Neural cell (in vitro differentiated cells): Measurements from ENCODE around the gene LRMDA. TPM values are rescaled to one million over a fixed set of nuclear protein-coding genes. Genes with fewer than 3 reads are reported as not detected.

Source experiments
- H2AFZ ChIP-seq: fragments of 200-600, 300-800 bp; sonication (generic), shearing (Covaris generic); 2 replicates; pipeline ENCODE4 v1.6.0; 2014; ENCODE audit warnings: low read depth, mild to moderate bottlenecking, antibody characterized with exemption, low read length, moderate library complexity
- H3F3A ChIP-seq: fragments of 200-600 bp; shearing (Covaris generic); 2 replicates; pipeline ENCODE4 v1.6.1; 2016; ENCODE audit warnings: mild to moderate bottlenecking, moderate library complexity, mixed read lengths, antibody characterized with exemption, low read length; ENCODE audit not compliant: insufficient read depth, poor library complexity, severe bottlenecking
- H3K27ac ChIP-seq: fragments of 200-600, 300-800 bp; sonication (generic), shearing (Covaris generic); 2 replicates; pipeline ENCODE4 v1.5.1; 2014; ENCODE audit warnings: mild to moderate bottlenecking, low read length, moderate library complexity
- H3K27me3 ChIP-seq: fragments of 300-800, 200-600 bp; sonication (generic), shearing (Covaris generic); 2 replicates; pipeline ENCODE4 v1.6.0; 2014; ENCODE audit warnings: mild to moderate bottlenecking, low read depth, low read length, moderate library complexity; ENCODE audit not compliant: insufficient read depth
- H3K36me3 ChIP-seq: fragments of 300-800, 200-600 bp; sonication (generic), shearing (Covaris generic); 2 replicates; pipeline ENCODE4 v1.5.1; 2014; ENCODE audit warnings: mild to moderate bottlenecking, antibody characterized with exemption, low read length, moderate library complexity; ENCODE audit not compliant: insufficient read depth
- H3K4me2 ChIP-seq: fragments of 300-800, 200-600 bp; sonication (generic), shearing (Covaris generic); 2 replicates; pipeline ENCODE4 v1.6.0; 2014; ENCODE audit warnings: mild to moderate bottlenecking, low read length
- H3K4me3 ChIP-seq: fragments of 300-800, 200-600 bp; sonication (generic), shearing (Covaris generic); 2 replicates; pipeline ENCODE4 v1.5.1; 2014; ENCODE audit warnings: mild to moderate bottlenecking, low read length, moderate library complexity
- H3K79me2 ChIP-seq: fragments of 200-600 bp; shearing (Covaris generic); replicated peaks from 2 replicates; pipeline ENCODE4 v1.6.0; 2014; ENCODE audit warnings: mild to moderate bottlenecking, low read length, moderate library complexity; ENCODE audit not compliant: insufficient read depth
- H3K9ac ChIP-seq: fragments of 300-800, 200-600 bp; sonication (generic), shearing (Covaris generic); 2 replicates; pipeline ENCODE4 v1.6.1; 2016; ENCODE audit warnings: mild to moderate bottlenecking, low read length, mixed read lengths
- H3K9me2 ChIP-seq: fragments of 200-600 bp; shearing (Covaris generic); 2 replicates; pipeline ENCODE4 v1.6.1; 2016; ENCODE audit warnings: mild to moderate bottlenecking, low read length, mixed read lengths; ENCODE audit not compliant: insufficient read depth
- H3K9me3 ChIP-seq: fragments of 200-600, 300-800 bp; sonication (generic), shearing (Covaris generic); 2 replicates; pipeline ENCODE4 v1.6.1; 2016; ENCODE audit warnings: mild to moderate bottlenecking, mixed run types, low read length, moderate library complexity, mixed read lengths
- H4K20me1 ChIP-seq: fragments of 200-600 bp; shearing (Covaris generic); 2 replicates; pipeline ENCODE4 v1.6.1; 2016; ENCODE audit warnings: mild to moderate bottlenecking, mixed run types; ENCODE audit not compliant: insufficient read depth
- EP300 ChIP-seq: fragments of 450-650 bp; conservative IDR thresholded peaks from 2 replicates; pipeline ENCODE4 v1.6.1; 2014; ENCODE audit warnings: antibody characterized with exemption, mild to moderate bottlenecking, moderate library complexity; ENCODE audit not compliant: poor library complexity, severe bottlenecking
- EZH2 ChIP-seq: fragments of 200-600, 300-800 bp; shearing (Covaris generic), sonication (generic); IDR thresholded peaks from 2 replicates; pipeline ENCODE4 v1.6.1; 2014; ENCODE audit warnings: antibody characterized with exemption, low read length, borderline replicate concordance, mild to moderate bottlenecking; ENCODE audit not compliant: insufficient read depth, poor library complexity, severe bottlenecking
- MXI1 ChIP-seq: fragments of 450-650 bp; conservative IDR thresholded peaks from 2 replicates; pipeline ENCODE4 v1.6.1; 2014; ENCODE audit warnings: antibody characterized with exemption, mild to moderate bottlenecking; ENCODE audit not compliant: poor library complexity, severe bottlenecking
- POLR2AphosphoS5 ChIP-seq: IDR thresholded peaks from 2 replicates; pipeline ENCODE4 v1.6.1; 2012
- RAD21 ChIP-seq: fragments of 450-650 bp; conservative IDR thresholded peaks from 2 replicates; pipeline ENCODE4 v1.6.1; 2014; ENCODE audit warnings: antibody characterized with exemption, mild to moderate bottlenecking, moderate library complexity
- SMC3 ChIP-seq: fragments of 450-650 bp; conservative IDR thresholded peaks from 2 replicates; pipeline ENCODE4 v1.6.1; 2014; ENCODE audit warnings: antibody characterized with exemption, mild to moderate bottlenecking, moderate library complexity; ENCODE audit not compliant: poor library complexity
- TAF1 ChIP-seq: IDR thresholded peaks from 2 replicates; pipeline ENCODE4 v1.6.1; 2012; ENCODE audit warnings: low read depth
- polyA plus RNA-seq: library from polyadenylated mRNA; depleted of rRNA; stranded (reverse); fragments of >200 nt; gene quantifications from 2 replicates; pipeline ENCODE4 v1.2.3, GENCODE V29; 2014
- TF ChIP-seq, protein P1 (sequence below): fragments of 450-650 bp; IDR thresholded peaks from 2 replicates; pipeline ENCODE4 v1.5.1; 2014; ENCODE audit warnings: antibody characterized with exemption, mild to moderate bottlenecking, moderate library complexity; ENCODE audit not compliant: poor library complexity, severe bottlenecking
- TF ChIP-seq, protein P2 (sequence below): IDR thresholded peaks from 2 replicates; pipeline ENCODE4 v1.6.1; 2012; ENCODE audit warnings: borderline replicate concordance

Gene LRMDA
- polyA plus RNA-seq, 1 donor from 2014 or later: 5.6 TPM

DNA sequence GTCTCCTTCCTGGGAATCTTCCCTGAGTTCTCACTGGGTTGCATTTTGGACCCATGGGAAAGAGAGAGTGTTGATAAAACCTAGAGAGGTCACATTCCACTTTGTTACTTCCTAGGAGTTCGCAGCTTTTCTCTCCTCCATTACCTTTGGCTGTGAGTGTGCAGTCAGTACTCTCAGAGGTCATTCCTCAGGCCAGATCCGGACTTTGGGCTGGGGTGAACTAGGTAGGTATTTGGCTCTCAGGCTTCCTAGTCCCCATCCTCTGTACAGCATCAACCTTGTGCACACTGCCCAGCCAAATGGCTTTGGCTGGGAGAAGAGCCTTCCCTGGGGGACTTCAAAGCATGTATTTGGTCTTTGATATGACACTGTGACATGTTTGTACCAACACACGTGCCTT is 508.1 kb downstream of the LRMDA start:
- H3K9me2 ChIP-seq: no peaks in the 10 kb centered on the region
- H3K36me3 ChIP-seq: no peaks in the 10 kb centered on the region
- no peak overlapping the region for H3K27ac ChIP-seq
- no peak overlapping the region for H3K4me2 ChIP-seq
- no peak overlapping the region for H2AFZ ChIP-seq
- no peaks in the 10 kb centered on the region for H3K27me3 ChIP-seq
- H3K4me3 ChIP-seq: no peak overlapping the region
- no peaks in the 10 kb centered on the region for H4K20me1 ChIP-seq
- TF ChIP-seq EP300: no peak
- TF ChIP-seq, protein P1, sequence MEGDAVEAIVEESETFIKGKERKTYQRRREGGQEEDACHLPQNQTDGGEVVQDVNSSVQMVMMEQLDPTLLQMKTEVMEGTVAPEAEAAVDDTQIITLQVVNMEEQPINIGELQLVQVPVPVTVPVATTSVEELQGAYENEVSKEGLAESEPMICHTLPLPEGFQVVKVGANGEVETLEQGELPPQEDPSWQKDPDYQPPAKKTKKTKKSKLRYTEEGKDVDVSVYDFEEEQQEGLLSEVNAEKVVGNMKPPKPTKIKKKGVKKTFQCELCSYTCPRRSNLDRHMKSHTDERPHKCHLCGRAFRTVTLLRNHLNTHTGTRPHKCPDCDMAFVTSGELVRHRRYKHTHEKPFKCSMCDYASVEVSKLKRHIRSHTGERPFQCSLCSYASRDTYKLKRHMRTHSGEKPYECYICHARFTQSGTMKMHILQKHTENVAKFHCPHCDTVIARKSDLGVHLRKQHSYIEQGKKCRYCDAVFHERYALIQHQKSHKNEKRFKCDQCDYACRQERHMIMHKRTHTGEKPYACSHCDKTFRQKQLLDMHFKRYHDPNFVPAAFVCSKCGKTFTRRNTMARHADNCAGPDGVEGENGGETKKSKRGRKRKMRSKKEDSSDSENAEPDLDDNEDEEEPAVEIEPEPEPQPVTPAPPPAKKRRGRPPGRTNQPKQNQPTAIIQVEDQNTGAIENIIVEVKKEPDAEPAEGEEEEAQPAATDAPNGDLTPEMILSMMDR: no peak
- no peak for TF ChIP-seq RAD21
- TF ChIP-seq, protein P2, sequence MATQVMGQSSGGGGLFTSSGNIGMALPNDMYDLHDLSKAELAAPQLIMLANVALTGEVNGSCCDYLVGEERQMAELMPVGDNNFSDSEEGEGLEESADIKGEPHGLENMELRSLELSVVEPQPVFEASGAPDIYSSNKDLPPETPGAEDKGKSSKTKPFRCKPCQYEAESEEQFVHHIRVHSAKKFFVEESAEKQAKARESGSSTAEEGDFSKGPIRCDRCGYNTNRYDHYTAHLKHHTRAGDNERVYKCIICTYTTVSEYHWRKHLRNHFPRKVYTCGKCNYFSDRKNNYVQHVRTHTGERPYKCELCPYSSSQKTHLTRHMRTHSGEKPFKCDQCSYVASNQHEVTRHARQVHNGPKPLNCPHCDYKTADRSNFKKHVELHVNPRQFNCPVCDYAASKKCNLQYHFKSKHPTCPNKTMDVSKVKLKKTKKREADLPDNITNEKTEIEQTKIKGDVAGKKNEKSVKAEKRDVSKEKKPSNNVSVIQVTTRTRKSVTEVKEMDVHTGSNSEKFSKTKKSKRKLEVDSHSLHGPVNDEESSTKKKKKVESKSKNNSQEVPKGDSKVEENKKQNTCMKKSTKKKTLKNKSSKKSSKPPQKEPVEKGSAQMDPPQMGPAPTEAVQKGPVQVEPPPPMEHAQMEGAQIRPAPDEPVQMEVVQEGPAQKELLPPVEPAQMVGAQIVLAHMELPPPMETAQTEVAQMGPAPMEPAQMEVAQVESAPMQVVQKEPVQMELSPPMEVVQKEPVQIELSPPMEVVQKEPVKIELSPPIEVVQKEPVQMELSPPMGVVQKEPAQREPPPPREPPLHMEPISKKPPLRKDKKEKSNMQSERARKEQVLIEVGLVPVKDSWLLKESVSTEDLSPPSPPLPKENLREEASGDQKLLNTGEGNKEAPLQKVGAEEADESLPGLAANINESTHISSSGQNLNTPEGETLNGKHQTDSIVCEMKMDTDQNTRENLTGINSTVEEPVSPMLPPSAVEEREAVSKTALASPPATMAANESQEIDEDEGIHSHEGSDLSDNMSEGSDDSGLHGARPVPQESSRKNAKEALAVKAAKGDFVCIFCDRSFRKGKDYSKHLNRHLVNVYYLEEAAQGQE: no peak
- TF ChIP-seq EZH2: no peak
- TF ChIP-seq SMC3: no peak
- TF ChIP-seq POLR2AphosphoS5: no peak
- no peak for TF ChIP-seq MXI1
- TF ChIP-seq TAF1: no peak
- H3K9me3 ChIP-seq: no peaks in the 10 kb centered on the region
- no peaks in the 10 kb centered on the region for H3K79me2 ChIP-seq
- no peak overlapping the region for H3K9ac ChIP-seq
- H3F3A ChIP-seq: no peaks in the 10 kb centered on the region

GRCh38 chr10:75940742-75941141 is 509.3 kb downstream of the LRMDA start:
- H2AFZ ChIP-seq: no peak overlapping the region
- H3K9me3 ChIP-seq: no peaks in the 10 kb centered on the region
- H3K4me3 ChIP-seq: no peak overlapping the region
- H3K4me2 ChIP-seq: no peak overlapping the region
- H3K36me3 ChIP-seq: no peaks in the 10 kb centered on the region
- H3K27ac ChIP-seq: no peak overlapping the region
- no peaks in the 10 kb centered on the region for H3F3A ChIP-seq
- no peak for TF ChIP-seq RAD21
- no peak for TF ChIP-seq EP300
- TF ChIP-seq TAF1: no peak
- TF ChIP-seq POLR2AphosphoS5: no peak
- TF ChIP-seq, protein P2: no peak
- TF ChIP-seq SMC3: no peak
- TF ChIP-seq, protein P1: no peak
- no peak for TF ChIP-seq EZH2
- H3K27me3 ChIP-seq: no peaks in the 10 kb centered on the region
- no peaks in the 10 kb centered on the region for H3K79me2 ChIP-seq
- no peaks in the 10 kb centered on the region for H4K20me1 ChIP-seq
- H3K9ac ChIP-seq: no peak overlapping the region
- no peaks in the 10 kb centered on the region for H3K9me2 ChIP-seq
